Muscle of arm (tissue), 12 donors: ENCODE measurements around the gene OGFOD2. TPM values are rescaled to one million over a fixed set of nuclear protein-coding genes. Genes with fewer than 3 reads are reported as not detected.

Source experiments
- polyA plus RNA-seq, 12 donors: library from polyadenylated mRNA; unstranded; fragments of 120-200 nt; gene quantifications; one replicate each; pipeline ENCODE4 v1.2.1, GENCODE V29; 2013; ENCODE audit not compliant: insufficient read length in 12 of 12

The OGFOD2 gene
- polyA plus RNA-seq, 12 donors: 7.0 to 12.2 (median 8.6) TPM; not detected in 2

Other genes with a start within 250 kb of the OGFOD2 start
- under 1 TPM in 10 of 12 donors, not detected in 2; 0.04 to 0.82 (median 0.15) TPM for gene HCAR1, start 244.4 kb upstream of the OGFOD2 start, polyA plus RNA-seq
- gene DENR, start 222.4 kb upstream of the OGFOD2 start, polyA plus RNA-seq: 10 to 100 TPM in 11 of 12 donors, not detected in 1; 54.0 to 78.8 (median 70.0) TPM
- gene CCDC62, start 200.7 kb upstream of the OGFOD2 start, polyA plus RNA-seq: 1 to 10 TPM in 4 of 12 donors, under 1 TPM in 6, not detected in 2; 0.53 to 1.3 (median 0.80) TPM
- 10 to 100 TPM in 2 of 12 donors, 1 to 10 TPM in 9, not detected in 1; 5.2 to 30.0 (median 6.6) TPM for gene HIP1R, start 139.8 kb upstream of the OGFOD2 start, polyA plus RNA-seq
- 10 to 100 TPM in 11 of 12 donors, not detected in 1; 19.7 to 69.1 (median 22.3) TPM for gene VPS37B, start 79.1 kb upstream of the OGFOD2 start, polyA plus RNA-seq
- gene ABCB9, start 8.8 kb upstream of the OGFOD2 start, polyA plus RNA-seq: 1 to 10 TPM in 10 of 12 donors, not detected in 2; 2.4 to 5.3 (median 3.2) TPM
- 100 to 1,000 TPM in 11 of 12 donors, not detected in 1; 111 to 263 (median 139) TPM for gene ARL6IP4, start 5.4 kb downstream of the OGFOD2 start, polyA plus RNA-seq
- 1 to 10 TPM in 11 of 12 donors, not detected in 1; 3.8 to 9.2 (median 4.7) TPM for gene PITPNM2, start 175.8 kb downstream of the OGFOD2 start, polyA plus RNA-seq